Inflammatory macrophage treated with lipopolysaccharide for 1 hour (primary cell): ENCODE data around the gene INF2.
"Not testable (repeated sequence)": the region's sequence is repeated elsewhere in the genome, so short reads cannot be mapped to it uniquely, and the experiment has no call there.

Experiments used
- DNase-seq, 2 donors: peaks; one replicate each; pipeline ENCODE4 v3.0.0-alpha.2; 2020 to 2022

INF2 gene

DNA sequence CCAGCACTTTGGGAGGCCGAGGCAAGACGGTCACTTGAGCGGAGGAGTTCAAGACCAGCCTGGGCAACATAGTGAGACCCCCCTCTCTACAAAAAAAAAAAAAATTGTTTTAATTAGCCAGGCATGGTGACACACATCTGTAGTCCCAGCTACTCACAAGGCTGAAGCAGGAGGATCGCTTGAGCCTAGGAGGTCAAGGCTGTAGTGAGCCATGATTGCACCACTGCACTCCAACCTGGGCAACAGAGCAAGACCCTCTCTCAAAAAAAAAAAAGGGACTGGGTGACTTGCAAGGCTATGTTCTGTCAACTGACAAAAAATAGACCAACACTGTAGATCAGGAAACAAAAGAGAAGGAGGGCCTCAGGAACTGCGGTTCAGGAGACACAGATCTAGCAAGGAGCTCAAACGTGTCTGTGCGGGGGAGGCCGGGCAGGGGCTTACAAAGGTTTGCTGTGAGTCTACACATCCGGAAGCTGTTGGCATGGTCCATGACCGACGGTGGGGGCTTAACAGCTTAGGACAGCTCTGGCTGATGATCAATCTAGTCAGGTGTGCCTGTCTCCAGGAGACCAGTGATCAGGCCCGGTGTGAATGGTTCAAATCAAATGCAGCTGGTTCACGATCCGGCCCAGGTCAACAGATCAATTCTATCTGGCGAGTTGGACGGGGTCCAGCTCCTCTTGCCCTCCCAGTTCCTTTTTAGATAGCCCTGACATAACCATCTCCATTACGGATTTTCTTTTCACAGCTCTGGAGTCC is 31.7 kb upstream of the INF2 start:
- no peak for DNase-seq

DNA sequence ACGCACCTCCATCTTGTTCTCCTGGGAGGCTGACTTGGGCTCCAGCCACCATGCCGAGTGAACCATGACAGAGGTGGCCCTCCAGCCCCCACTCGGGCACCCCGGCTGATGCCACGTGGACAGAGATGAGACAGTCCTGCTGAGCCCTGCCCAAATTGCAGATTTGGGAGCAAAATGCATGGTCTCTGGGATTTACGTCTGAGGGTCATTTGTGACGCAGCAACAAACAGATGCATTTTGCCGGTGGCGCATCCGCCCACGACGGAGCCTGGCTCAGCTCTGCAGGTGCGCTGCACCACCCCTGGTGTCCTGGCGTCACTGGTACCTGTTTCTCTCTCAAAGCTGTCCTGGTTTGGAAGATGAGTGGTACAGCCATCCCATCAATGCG is 31.1 kb upstream of the INF2 start:
- no peak for DNase-seq

GRCh38 chr14:104659146-104659545 is 30.3 kb upstream of the INF2 start:
- DNase-seq = no peak

- DNase-seq = no peak
These were observed 29.5 kb upstream of the INF2 start for GRCh38 chr14:104659764-104660523.

DNA sequence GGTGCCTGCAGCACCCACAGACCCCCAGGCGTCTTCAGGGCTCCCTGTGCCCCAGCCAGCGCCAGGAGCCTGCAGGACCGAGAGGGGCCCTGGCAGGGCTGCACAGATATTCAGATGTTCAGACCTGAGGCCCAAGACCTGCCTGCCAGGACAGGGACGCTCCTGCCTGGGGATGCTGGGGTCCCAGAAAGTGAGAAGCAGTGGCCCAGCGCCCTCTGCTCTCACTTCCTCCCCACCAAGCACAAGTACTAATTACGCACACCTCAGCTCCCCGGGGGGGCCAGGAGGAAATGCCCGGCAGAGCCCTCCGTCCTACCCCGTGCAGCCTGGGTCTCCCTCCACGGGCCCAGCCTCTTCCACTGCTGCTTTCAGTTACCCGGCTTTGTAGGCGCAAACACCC is 28.8 kb upstream of the INF2 start:
- DNase-seq = no peak

DNA sequence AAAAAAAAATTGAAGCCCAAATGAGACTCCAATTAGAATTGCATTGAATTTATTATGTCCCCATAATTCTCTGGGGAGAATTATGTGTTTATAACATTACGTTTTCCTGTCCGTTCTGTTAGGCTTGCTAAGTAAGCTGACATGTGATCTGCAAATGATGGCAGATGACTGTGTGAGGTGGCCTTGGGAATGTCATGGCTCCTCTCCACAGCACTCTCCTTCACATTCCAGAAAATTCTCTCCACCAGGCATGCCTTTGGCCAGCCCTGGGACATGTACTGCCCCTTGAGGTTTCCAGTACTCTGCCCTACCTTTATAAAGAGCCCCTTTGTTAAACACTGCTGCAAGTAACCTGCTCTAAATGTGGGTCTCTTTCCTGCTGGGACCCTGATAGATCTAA is 28.3 kb upstream of the INF2 start:
- DNase-seq = no peak

DNA sequence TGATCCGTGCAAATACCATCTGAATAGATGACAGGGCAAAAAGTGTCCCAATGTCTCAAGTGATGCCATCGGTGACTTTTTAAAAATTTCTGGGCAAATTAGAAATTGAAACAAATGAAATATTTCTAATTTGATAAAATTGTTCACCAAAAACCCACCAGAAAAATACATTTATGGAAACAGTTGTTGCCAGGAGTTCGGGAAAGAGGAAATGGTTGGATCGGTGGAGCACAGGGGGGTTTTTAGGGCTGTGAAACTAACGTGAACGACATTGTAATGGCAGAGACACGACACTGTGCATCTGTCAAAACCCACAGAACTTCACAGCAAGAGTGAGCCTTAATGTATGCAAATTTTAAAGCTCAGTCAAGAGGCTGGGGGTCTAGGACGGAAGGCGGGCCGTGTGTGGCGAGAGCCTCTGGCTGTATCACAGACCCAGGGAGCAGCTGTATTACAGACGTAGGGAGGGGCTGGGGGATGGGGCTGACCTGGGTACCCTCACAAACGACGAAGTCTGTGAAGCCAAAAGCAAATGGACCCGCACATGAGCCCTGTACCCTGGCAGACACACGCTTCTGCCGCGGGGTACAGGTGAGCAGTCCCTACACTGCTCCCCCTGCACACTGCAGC is 27.8 kb upstream of the INF2 start:
- DNase-seq = not testable (repeated sequence)

DNA sequence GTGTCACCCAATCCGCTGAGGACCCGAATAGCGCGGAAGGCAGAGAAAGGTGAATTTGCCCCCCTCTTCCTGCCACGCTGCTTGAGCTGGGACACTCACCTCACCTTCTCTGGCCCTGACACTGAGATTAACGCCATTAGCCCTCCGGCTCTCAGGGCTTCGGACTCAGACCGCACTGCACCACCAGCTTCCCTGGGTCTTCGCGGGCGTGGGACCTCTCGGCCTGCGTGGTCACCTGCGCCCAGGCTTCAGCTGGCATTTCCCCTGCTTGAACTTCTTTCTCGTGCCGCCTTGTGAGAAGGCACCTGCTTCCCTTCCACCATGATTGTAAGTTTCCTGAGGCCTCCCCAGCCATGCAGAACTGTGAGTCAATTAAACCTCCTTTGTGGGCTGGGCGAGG is 26.9 kb upstream of the INF2 start:
- DNase-seq = not testable (repeated sequence)

GRCh38 chr14:104664107-104664506 is 25.3 kb upstream of the INF2 start:
- DNase-seq = no peak

- no peak for DNase-seq
These were observed 24.8 kb upstream of the INF2 start for GRCh38 chr14:104664588-104664987.

GRCh38 chr14:104665114-104665656 is 24.2 kb upstream of the INF2 start:
- no peak for DNase-seq

DNA sequence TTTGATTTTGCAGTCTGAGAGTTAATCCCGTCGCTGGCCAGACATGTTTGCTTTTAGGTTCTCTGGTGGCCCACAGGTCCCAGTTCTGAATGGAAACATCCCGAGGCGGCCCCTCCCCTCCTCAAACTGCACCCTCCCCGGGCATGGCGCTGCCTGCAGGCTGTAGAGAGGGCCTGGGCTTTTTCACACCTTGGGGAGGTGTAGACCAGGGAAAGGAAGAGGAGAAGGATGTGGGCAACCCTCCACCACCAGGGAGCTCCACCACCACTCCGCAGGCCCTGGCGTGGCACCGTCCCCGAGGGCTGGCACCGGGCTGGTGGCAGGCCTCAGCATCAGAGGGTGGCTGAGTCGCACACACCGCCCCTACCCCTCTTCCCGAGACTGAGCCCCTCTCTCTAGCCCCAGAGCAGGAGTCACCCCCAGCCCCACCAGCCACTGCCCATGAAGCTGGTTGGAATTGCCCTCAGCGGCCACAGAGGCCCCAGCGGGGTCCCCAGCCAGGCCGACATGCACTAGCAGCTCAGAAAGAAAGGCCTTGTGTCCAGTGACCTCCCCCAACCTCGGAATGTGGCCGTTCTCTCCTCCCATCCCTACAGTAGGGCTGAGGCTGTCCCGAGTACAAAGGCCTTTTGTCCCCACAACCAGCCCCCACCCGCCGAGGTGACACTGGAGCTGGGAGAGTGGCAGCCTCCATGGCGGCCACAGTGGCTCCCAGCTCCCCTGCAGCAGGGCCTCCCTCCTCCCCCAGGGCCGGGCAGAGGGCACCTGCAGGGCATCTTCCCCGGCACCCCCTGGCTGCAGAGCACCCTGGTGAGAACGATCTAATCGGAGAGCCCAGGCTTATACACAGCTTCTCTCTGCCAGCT is 23.5 kb upstream of the INF2 start:
- DNase-seq = no peak

- DNase-seq = not testable (repeated sequence)
These were observed 22.9 kb upstream of the INF2 start for GRCh38 chr14:104666523-104666895.

- DNase-seq = no peak
These were observed 22.4 kb upstream of the INF2 start for GRCh38 chr14:104666981-104667380.

DNA sequence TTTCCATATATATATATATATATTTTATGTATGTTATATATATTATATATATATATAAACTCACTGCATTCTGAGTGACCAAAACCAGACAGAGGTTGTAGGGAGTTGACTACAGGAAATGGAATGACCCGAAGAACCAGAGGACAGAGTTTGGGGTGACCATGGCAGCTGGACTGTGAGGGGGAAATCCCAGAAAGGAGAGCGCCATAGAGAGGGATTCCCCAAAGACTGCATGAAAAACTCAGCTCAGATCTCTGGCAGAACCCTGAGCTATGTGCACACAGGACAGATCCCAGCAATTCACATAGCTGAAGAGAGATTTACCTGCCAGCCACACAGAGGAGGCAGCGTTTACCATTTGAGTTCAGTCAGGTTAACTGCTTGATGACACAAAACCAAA is 19.7 kb upstream of the INF2 start:
- DNase-seq = peak in 1 of 2 donors; percentile 34

DNA sequence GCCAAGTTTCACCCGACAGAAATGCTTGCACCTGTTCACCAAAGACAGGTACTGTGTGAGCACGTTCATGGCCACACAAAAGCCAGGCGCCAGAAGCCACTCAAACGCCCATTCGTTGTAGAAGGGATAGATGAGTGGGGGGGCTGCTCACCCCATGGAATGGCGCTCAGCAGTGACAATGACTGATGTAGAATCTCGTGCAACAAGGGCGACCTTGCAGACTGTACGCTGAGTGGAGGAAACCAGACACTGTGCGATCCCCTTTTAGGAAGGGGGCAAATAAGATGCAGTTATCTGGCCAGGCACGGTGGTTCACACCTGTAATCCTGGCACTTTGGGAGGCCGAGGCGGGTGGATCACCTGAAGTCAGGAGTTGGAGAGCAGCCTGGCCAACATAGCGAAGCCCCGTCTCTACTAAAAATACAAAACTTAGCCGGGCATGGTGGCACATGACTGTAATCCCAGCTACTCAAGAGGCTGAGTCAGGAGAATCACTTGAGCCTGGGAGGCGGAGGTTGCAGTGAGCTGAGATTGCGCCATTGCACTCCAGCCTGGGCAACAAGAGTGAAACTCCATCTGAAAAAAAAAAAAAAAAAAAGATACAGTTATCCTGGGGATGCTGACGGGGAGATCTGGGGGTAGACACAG is 18.0 kb upstream of the INF2 start:
- DNase-seq = not testable (repeated sequence)

DNA sequence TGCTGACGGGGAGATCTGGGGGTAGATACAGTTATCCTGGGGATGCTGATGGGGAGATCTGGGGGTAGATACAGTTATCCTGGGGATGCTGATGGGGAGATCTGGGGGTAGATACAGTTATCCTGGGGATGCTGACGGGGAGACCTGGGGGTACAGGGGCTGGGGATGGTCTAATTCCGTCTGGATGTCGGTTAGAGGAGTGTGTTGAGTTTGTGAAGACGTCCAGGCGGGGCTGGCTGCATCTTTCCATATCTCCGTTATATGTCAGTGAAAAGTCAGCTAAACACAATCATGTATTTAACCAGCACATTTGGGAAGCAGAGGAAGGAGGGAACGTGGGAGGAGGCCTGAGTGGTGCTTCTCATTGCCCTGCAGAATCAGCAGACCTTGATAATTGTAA is 17.3 kb upstream of the INF2 start:
- not testable (repeated sequence) for DNase-seq

GRCh38 chr14:104673481-104673880 is 15.9 kb upstream of the INF2 start:
- DNase-seq = no peak

DNA sequence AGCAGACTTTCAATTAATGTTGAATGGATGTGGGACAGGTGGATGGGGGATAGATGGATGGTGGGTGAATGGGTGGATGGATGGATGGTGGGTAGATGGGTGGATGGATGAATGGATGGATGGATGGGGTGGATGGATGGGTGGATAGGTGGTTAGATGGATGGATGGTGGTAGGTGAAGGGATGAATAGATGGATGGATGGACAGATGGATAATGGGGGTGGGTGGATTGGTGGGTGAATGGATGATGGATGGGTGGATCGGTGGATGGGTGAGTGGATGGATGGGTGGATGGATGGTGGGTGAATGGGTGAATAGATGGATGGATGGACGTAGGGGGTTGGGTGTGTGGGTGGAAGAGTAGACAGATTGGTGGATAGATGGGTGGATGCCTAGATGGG is 14.0 kb upstream of the INF2 start:
- no peak for DNase-seq

GRCh38 chr14:104676130-104676693 is 13.2 kb upstream of the INF2 start:
- no peak for DNase-seq

DNA sequence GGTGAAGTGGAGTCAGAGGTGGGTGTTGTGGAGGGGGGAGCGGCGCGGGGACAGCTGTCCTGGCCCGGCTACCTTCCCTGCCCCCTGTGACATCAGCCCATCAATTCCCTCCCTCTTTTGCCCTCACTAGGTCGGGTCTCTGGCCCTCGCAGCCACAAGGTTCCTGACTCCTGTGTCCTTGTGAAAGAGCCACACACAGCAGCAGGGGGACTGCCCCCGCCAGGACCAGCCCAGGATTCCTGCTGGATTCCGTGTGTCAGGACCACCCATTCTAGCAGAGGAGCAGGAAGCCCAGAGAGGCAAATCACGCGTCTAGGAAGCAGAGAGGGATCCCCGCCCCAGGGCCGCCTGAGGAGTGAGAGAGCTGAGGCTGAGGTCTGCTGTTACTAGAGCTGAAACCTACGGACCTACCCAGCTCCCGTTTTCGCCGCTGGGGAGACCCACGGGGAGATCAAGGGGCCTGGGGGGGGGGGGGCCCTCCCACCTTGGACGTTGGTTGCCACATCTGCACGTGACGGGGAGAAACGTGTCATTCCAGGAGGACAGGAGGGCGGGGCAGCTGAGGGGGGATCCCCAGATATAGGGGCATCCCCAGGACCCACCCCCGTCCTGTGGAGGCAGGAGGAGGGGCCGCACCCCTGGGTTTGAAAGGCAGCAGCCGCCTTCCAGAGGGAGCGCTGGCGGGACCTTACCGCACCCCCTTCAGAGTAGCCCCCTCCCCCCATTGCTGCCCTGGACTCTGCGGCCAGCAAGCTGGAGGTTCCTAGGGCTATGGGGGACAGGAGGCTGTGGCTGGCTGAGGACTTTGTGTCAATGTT is 12.5 kb upstream of the INF2 start:
- DNase-seq = peak in 1 of 2 donors; percentile 23
